ENCODE measurements around the gene CD58.
"Not testable (repeated sequence)": the region's sequence is repeated elsewhere in the genome, so short reads cannot be mapped to it uniquely, and the experiment has no call there.

The CD58 gene

GRCh38 chr1:116564426-116564825 lies 6.4 kb downstream of the CD58 start:
- no peak for TF ChIP-seq CTCF (IDR thresholded peaks at IDR 0.05; ENCODE audit: low read depth, low read length, missing control alignments)
- no peak overlapping the region for H3K4me3 ChIP-seq (replicated peaks; ENCODE audit: low read depth, low read length)
- DNase-seq (ENCODE audit: extremely low read depth, low read depth), result no peak

- DNase-seq (ENCODE audit: extremely low read depth, low read depth); H3K4me3 ChIP-seq (replicated peaks; ENCODE audit: low read depth, low read length): not testable (repeated sequence)
These were observed 8.4 kb downstream of the CD58 start for GRCh38 chr1:116562465-116562864.

- DNase-seq (ENCODE audit: extremely low read depth, low read depth), result no peak
- TF ChIP-seq CTCF (IDR thresholded peaks at IDR 0.05; ENCODE audit: low read depth, low read length, missing control alignments), result no peak
- no peak overlapping the region for H3K4me3 ChIP-seq (replicated peaks; ENCODE audit: low read depth, low read length)
These were observed 9.3 kb downstream of the CD58 start for GRCh38 chr1:116561563-116561962.

- TF ChIP-seq CTCF (IDR thresholded peaks at IDR 0.05; ENCODE audit: low read depth, low read length, missing control alignments), result no peak
- no peak for DNase-seq (ENCODE audit: extremely low read depth, low read depth)
- no peak overlapping the region for H3K4me3 ChIP-seq (replicated peaks; ENCODE audit: low read depth, low read length)
These were observed 9.9 kb downstream of the CD58 start for GRCh38 chr1:116560704-116561490.

- no peak for TF ChIP-seq CTCF (IDR thresholded peaks at IDR 0.05; ENCODE audit: low read depth, low read length, missing control alignments)
- DNase-seq (ENCODE audit: extremely low read depth, low read depth), result no peak
- no peak overlapping the region for H3K4me3 ChIP-seq (replicated peaks; ENCODE audit: low read depth, low read length)
These were observed 11.5 kb downstream of the CD58 start for GRCh38 chr1:116559304-116559761.

- DNase-seq (ENCODE audit: extremely low read depth, low read depth), result no peak
- TF ChIP-seq CTCF (IDR thresholded peaks at IDR 0.05; ENCODE audit: low read depth, low read length, missing control alignments), result no peak
- H3K4me3 ChIP-seq (replicated peaks; ENCODE audit: low read depth, low read length), result no peak overlapping the region
These were observed 12.3 kb downstream of the CD58 start for GRCh38 chr1:116558571-116558970.

- DNase-seq (ENCODE audit: extremely low read depth, low read depth), result no peak
- no peak overlapping the region for H3K4me3 ChIP-seq (replicated peaks; ENCODE audit: low read depth, low read length)
- no peak for TF ChIP-seq CTCF (IDR thresholded peaks at IDR 0.05; ENCODE audit: low read depth, low read length, missing control alignments)
These were observed 12.7 kb downstream of the CD58 start for GRCh38 chr1:116558140-116558549.
